GM21717 (cell line): ENCODE measurements around the gene SLC9A3.
A peak's percentile ranks its signal among the peaks of the same experiment; 100 is the strongest.

Experiments
- ATAC-seq: cut with Tn5 transposase; IDR thresholded peaks from one replicate; pipeline ENCODE4 v1.9.1; 2021; ENCODE audit warnings: mild to moderate bottlenecking, moderate library complexity; ENCODE audit not compliant: unreplicated experiment

SLC9A3 gene

DNA sequence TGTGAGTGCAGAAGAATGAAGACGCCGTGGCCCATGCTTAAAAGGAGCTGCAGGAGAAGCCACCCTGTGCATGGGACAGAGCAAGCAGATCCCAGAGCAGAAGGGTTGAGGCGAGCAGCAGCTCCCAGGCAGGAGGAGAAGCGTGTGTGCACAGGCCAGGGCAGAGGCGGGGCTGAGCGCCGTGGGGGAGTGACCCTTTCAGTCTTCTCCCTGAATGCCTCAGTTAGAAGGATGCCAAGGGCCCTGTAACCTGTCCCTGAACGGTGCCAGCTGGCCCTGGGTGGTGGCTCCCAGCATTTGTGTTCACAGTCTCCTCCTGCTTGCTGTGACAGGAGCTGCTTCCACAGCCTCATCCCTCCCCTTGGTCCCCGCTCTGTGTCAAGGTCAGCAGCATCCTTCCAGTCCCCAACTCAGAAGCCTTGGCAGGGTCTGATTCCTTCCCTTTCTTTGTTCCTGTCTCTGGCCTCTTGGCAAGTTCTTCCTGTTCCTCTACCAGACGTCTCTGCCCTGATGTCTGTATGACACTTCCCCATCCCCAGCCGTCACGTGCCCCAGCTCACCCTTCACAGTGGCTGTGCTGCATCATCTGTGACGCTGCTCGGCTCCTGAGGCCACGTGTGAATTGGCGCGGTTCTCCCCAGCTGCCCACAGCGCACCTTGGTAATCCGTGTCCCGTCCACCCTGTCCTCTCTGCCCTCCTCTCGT lies 76.0 kb downstream of the SLC9A3 start:
- no peak for ATAC-seq

DNA sequence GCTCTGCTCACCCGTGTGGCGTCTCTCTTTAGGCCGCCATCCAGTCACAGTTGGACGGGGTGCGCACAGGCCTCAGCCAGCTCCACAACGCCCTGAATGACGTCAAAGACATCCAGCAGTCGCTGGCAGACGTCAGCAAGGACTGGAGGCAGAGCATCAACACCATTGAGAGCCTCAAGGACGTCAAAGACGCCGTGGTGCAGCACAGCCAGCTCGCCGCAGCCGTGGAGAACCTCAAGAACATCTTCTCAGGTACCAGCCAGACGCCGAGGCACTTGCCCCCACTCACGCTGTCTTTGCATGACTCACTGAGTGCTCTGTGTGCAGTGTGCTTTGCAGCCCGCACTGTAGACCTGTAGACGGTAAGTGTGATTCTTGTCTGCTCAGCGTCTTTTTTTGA lies 76.7 kb downstream of the SLC9A3 start:
- ATAC-seq, result no peak

DNA sequence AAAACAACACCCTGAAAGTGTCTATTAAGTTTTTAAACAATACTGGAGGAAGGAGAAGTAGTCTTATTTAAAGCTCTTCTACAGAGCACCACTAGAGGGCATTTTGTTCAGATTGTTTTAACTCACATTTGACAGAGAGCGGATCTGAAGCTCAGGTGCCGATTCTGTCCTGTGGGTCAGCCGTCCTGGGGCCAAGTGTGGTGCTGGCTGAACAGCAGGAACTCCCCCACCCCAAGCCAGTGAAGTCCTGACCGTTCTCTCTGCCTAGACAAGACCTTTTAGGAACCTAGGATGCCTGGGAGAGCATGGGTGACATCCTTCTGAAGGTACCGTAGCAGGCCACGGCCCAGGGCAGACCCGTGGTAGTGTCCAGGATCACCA lies 77.4 kb downstream of the SLC9A3 start:
- no peak for ATAC-seq

DNA sequence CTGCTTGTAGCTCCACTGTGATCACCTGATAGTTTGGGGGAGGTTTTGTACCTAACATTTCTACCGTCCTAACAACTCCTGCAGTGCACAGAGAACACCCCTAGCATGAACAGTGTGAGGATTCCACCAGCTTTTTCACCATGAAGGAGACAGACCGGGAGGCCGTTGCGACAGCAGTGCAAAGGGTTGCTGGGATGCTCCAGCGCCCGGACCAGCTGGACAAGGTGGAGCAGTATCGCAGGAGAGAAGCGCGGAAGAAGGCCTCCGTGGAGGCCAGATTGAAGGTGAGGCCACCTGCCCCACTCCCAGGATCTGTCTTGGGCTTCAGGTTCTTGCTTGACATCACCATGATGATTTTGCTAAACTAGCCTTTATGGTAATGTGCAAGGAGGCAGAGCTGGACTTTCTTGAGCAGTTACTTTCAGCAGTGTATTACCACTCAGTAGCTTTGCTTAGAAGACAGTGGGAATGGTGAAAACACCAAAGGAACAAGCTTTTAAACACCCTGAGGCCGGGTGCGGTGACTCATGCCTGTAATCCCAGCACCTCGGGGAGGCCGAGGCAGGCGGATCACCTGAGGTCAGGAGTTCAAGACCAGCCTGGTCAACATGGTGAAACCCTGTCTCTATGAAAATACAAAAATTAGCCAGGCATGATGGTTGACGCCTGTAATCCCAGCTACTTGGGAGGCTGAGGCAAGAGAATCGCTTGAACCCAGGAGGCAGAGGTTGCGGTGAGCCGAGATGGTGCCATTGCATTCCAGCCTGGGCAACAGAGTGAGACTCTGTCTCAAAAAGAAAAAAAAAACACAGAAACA lies 78.0 kb downstream of the SLC9A3 start:
- no peak for ATAC-seq

DNA sequence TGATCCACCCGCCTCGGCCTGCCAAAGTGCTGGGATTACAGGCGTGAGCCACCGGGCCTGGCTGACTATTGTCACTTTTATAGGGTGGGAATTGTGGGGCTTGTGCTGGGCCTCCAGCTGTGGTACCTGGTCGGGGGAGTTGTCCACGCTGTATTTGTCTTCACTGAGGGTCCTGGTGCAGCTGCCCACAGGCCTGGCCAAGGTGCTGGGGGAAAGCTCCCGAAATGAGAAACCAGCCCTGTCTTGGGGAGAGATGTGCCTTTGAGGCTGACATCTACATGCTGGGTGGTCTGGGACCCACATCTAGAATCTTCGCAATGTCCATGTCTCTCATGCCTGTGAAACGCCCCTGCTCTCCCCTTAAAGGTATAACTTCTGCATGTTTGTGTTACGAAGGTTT lies 78.7 kb downstream of the SLC9A3 start:
- no peak for ATAC-seq

DNA sequence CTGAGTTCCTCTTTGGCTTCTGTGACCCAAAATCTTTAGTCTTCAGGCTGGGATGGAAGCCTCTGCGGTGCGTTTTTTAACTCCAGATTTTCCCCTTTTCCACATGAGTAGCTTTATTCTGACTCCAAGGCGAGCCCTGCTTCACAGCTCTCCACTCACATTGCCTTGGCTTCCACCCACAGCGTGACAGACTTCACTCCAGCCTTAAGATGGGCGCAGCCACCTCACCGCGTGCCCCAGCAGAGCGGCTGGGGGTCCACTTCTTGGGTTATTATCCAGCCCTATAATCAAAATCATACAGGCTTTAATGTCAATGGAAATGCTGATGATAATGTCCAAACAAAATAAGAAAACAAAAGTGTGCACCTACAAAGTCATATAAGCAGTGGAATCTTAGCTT lies 80.0 kb downstream of the SLC9A3 start:
- ATAC-seq, result no peak

DNA sequence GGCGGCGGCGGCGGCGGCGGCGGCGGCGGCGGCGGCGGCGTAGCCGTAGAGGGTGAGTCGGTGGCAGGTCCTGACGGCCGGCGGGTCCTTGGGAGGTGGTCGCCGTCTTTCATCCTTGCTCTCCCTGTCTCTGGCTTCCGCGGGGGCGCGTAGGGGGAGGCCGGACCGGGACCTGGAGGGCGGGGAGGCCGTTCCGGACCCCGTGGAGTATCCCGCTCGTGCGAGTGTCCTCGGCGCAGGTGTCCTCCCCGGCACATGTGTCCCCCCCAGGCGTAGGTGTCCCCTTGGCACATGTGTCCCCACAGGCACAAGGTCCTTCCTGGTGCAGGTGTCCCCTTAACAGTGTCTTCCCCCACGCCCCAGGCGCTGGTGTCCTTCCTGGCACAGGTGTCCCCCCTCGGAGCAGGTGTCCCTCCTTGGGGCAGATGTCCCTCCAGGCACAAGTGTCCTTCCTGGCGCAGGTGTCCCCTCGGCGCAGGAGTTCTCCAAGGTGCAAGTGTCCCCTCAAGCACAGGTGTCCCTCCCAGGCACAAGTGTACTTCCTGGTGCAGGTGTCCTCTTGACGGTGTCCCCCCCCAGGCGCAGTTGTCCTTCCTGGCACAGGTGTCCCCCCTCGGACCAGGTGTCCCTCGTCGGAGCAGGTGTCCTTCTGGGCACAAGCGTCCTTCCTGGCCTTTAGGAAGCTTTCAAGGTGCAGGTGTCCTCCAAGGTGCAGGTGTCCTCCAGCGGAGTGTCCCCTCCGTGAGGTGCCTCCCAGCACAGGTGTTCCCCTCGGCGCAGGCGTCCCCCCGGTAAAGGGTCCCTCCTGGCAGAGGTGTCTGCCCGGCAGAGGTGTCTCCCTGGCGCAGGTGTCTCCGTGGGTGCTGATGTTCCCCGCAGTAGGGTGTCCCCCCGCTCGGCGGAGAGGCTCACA lies 80.8 kb downstream of the SLC9A3 start:
- ATAC-seq, result peak; percentile 1

DNA sequence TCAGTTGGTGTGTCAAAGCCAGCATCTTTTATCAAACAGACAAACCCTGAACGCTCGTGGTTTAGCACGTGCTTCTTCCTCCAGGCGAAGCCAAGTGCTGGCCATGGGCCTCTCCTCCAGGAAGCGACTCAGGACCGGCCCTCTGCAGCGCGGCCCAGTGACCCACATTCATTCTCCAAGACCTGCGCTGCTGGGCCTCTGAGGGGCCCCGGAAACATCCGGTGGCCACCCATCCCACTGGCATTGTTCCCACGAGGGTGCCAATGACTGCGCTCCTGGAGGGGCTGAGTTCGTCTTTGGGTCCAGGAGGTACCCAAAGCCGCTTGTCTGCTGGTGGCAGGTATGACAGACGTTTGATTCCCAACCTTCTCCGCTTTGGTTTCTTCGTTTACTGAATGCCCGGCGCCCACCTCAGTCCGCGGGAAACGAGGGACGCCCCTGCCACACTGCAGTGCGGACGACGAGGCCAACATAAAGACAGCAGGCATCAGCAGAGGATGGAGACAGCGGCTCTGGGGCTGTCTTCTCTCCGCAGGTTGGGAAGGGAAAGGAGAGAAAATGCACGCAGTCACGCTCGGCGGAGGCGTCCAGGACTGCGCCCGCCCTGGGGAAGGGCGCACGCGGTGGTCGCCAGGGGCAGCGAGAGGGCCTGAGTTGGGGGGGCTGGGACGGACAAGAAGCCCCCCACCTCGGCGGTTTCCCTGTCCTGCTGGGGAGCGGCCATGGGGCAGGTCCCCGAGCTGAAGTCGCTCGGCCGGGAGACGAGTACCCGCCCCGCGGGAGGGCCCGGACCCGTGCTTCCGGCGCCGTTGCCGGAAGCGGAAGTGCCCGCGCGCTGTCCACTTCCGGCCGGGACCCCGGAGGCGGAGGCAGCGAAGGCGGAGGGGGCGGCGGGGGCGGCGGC lies 81.7 kb downstream of the SLC9A3 start, which contains the start of gene EXOC3:
TSS of gene EXOC3 (plus strand) at position 842 of the 904 bp plus-strand sequence. CDS start 3,030 bp downstream, outside the sequence.
- ATAC-seq, result peak; percentile 72

DNA sequence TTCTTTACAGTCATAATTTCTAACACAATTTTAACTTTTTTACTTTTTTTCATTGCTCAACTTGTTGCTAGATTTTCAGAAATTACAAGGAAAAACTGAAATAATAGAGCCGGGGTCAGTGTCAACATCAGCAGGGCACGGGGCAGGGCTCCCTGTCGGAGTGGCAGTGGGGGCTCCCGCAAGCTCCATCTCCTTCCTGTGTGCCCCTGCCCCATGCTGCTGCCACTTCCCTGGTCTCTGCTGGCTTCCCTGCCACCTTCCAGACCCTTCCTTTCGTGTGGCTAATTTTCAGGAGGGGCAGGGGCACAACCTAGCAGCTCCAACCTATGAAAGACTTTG lies 82.3 kb downstream of the SLC9A3 start:
- ATAC-seq, result no peak

DNA sequence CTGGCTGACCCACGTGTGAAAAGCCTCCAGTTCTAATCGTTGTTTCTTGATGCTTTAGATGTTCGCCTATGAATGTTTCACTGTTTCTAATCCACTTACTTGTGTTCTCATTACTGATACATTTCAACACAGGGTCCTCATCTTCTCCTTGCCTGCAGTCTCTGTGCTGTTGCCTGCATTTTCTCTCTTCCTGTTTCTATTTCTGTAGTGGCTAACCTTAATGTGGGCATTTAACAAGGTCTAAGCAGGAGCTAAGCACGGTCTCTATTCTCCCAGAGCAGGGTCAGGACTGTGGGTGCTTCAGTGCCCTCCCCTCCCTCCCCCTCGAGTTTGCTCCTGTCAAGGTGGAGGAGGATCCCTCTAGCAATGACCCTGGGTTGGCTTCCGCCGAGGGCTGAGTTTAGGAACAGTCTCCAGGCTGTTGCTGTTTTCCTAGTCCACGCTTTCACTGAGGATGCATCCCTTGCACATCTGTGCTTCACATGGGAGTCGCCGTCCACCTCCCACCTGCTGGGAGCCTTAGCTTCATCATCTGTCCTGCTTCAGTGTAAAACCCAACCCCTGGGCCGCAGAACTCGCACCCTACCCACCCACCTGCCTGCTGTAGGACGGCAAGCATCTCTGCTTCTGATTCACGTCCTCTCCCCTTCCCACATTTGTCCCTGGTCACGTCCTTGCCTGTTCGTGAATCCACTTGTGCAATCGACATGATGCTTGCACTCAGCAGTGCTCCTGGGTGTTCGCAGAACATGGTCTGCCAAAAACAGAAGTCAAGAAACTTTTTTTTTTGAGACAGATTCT lies 83.6 kb downstream of the SLC9A3 start:
- ATAC-seq, result no peak

DNA sequence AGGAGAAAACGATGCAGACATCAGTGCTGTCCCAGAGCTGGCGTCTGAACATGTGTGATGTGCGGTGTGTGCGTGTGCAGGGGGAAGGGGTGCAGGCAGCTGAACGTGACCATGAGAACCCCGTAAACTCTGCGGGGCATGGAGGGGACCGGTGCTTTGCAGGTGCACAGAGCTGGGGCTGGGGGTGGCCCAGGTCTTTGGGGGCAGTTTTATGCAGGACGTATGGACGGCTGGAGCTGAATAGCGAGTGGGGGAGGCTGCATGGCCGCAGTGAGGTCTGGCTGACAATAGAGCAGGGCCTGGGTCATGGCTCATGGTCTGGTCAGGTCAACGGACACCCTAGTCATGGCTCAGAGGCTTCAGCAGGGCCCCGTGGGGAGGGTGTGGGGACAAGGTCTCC lies 84.6 kb downstream of the SLC9A3 start:
- ATAC-seq, result no peak

DNA sequence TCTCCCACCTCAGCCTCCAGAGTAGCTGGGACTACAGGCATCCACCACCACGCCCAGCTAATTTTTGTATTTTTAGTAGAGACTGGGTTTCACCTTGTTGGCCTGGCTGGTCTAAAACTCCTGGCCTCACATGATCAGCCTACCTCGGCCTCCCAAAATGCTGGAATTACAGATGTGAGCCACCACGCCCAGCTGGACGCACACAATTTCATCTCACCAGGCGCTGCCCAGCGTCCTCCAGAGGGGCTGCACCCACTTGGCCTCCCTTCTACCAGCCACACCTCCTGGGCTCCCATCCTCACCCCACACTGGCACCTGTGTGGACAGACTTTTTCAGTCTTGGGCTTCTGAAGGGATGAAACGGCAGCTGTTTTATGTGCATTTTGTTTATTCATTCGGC lies 85.1 kb downstream of the SLC9A3 start:
- ATAC-seq, result no peak

DNA sequence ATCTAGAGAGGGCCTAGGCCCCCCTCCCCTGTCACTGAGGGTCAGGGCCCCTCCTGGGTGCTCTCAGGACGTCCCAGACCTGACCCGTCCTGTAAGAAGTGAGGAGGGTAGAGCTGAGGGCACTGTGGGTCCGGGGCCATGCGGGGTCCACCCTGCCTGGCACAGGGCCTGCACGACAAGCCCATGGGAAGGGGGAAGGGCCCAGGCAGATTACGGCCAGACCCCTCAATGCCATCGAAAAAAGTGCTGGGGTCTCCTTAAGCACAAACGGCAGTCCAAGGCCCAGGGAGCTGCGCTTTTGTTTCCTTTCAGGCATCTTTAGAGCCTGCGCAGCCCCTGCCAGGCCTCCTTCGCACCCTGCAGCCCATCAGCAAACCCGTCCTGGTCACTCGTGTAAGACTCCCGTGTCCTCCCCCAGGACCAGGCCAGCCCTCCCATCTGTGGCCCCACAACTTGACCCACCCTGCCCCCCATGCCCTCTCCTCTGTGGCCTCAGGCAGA lies 85.7 kb downstream of the SLC9A3 start:
- no peak for ATAC-seq

DNA sequence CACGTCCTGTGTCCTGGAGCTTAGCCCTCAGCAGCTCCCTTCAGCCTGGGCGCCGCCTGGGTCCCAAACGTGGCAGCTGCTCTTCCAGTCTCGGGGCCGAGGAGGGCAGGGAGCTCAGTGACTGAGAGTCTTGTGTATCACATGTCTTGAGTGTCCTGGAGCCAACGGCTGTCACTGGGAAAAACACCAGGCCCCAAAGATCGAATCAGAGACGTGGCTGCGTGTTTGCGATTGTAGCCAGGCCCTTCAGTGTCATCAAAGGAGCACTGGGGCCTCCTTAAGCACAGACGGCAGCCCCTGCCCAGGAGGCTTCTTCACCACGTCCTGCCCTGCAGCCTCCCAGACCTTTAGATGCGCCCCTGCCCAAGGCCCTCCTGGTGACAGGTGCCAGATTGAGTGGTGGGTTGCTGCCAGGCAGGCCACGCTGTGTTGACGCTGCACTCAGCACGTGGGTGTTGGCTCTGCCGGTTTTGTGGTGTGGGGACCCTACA lies 86.9 kb downstream of the SLC9A3 start:
- ATAC-seq, result no peak

DNA sequence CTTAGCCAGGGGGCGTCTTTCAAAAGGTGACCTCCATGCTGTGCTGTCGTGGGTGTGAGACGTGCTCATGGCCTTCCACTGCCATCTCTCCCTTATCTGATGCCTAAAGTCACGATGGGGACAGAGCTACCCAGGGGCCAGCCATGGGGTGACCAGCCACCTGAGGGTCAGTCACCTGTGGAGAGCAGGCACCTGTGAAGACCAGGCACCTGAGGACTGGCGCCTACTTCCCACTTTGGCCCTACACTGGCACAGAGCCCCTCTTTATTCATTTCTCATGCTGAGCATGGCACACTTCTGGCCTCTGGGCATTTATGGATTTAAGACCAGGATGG lies 87.6 kb downstream of the SLC9A3 start:
- ATAC-seq, result no peak

DNA sequence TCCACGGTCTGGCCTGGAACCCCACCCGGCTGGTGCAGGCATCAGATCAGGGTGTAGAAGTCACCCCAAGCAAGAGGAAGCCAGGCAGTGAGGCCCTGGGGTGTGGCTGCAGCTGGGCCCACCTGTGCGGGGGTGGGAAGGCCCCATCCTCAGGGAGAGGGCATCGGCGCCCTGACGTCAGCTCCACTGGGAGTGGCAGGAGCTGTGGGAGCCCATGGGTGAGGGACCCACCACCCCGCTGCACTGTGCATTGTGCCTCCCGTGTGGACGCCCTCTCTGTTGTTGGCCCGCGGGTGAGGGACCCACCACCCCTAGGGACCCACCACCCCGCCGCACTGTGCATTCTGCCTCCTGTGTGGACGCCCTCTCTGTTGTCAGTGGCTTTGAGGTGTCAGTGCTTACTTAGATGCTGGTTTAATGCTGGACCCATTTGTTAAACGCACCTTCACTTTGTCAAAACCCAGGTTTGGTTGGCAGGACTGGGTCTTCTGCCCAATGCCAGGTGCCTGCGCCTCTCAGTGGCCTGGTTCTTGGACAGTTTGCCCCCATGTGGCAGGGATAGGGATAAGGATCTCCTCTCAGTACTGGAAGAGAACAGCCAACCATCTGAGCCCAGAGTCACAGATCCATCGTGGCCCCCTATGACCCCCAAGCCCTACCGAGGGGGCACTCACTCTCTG lies 88.1 kb downstream of the SLC9A3 start:
- ATAC-seq, result no peak

DNA sequence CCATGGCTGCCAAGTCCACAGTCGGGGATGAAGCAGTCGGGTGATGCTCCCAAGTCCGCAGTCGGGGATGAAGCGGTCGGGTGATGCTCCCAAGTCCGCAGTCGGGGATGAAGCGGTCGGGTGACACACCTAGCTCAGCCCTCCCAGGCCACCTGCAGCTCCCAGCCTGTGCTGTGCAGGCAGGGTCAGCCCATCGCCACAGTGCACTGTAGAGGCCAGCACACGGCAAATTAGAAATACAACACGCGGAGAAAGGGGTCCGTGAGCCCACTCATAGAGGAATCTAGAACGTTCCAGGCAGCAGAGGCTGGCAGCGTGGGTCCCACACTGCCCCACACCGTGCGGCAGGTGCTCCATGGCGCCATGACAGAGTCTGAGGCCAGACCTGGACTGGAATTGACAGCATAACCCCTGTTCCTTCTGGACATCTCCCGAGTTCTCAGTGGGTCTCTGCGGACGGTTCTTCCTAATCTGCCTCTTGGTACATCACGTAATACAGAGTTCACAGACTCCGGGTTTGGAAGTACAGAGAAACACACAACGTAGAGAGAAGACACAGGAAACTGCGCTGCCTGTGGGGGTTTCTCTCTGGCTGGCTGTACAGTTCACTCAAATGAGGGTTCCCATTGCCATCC lies 89.0 kb downstream of the SLC9A3 start:
- ATAC-seq, result no peak

DNA sequence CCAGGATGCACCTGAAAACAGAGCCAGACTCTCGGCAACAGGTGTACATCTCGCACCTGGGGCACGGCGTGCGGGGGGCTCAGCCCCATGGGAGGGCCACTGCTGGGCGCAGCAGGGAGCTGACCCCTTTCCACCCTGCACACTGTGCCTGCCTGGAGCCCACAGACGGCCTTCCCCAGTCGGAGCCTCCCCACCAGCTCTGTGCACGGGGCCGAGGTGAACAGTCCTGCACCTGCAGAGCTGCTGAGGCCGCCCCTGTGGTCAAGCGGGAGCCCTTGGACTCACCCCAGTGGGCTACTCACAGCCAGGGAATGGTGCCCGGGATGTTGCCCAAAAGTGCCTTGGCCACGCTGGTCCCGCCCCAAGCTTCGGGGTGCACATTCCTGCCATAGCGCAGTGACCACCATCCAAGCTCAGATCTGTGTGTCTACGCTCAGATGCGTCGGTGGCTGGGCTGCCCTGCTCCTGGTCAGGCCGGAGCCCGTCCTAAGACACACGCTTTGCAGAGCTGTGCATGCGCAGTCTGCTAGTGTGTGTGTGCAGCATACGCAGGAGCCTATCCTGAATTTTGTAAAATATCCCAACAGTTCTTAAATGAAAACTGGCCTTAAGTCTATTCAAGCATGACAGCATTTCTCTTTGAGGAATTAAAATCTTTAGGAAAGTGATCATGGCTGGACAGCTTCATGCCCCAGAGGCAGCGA lies 89.7 kb downstream of the SLC9A3 start:
- no peak for ATAC-seq
